Epidermal melanocyte (primary cell): ENCODE data around the gene ADGRD1.

Experiments
- DNase-seq: peaks from one replicate; pipeline ENCODE4 v3.0.0; 2011; ENCODE audit warnings: low spot score; ENCODE audit not compliant: insufficient read length

The ADGRD1 gene

DNA sequence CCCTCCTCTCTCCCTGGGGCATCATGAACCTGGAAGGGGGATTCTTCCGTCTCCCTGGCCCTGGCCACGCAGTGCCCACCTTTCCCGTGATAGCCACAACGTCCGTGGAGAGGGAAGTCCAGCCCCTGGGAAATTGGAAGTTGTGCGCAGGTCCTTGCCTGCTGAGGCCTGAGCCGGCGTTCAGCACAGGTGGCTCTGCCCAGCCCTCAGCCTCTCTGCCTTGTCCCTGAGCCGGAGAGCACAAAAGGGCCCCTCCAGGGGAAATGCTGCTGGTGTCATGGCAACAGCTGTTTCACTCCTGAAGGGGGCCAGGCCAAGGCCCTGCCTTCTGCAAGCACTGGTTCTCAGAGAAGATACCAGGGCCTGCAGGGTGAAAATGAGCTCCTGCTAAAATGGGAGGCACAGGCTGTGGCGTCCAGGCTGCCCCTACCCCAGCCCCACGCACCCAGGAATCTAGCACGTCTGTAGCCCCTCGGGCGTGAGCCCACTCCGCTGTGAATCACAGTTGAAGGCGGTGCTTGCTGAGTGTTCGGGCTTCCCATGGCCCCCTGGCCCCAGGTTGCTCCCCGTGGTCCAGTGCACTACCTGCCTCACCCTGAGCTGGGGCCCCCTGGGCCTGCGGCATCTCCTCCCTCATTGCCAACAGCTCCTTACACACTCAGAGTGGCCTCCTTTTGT is 149.4 kb downstream of the ADGRD1 start:
- DNase-seq = no peak

DNA sequence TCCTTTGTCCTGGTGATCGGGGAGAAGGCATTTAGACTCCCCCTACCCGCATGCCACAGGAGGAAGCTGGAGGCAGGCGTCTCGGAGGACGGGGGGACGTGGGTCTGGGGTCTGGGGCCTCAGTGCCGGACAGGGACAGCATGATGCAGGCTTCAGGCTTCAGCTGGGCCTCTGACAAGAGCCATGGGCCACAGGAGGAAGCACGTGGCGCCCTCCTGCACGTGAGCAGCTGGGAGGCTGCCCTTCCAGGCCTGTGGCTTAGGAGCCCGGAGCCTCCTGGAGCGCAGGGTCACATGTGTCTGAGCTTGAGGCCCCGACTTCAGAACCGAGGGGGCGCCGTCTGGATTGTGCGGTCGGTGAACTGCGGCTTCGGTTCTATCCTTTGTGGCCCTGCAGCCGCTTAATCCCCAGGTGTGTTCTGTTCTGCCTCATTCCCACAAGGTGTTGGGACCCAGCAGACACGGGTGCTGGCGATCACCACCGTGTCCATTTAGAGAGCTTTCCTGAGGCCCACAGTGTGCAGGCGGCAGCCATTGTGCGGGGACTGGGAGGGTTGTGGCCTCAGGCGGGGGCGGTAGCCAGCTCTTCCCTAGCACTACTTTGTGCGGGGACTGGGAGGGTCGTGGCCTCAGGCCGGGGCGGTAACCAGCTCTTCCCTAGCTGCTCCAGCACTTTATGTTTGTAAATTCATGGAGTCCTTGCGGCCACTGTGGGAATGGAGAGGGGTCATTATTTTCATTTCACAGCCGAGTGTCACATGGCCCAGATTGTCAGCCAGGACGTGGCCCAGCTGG is 150.2 kb downstream of the ADGRD1 start:
- no peak for DNase-seq

GRCh38 chr12:131104463-131105350 is 151.0 kb downstream of the ADGRD1 start:
- peak; percentile 48 for DNase-seq

GRCh38 chr12:131105351-131105735 is 151.6 kb downstream of the ADGRD1 start:
- DNase-seq = no peak

- DNase-seq = no peak
Observed at GRCh38 chr12:131105736-131106348, 152.1 kb downstream of the ADGRD1 start.

DNA sequence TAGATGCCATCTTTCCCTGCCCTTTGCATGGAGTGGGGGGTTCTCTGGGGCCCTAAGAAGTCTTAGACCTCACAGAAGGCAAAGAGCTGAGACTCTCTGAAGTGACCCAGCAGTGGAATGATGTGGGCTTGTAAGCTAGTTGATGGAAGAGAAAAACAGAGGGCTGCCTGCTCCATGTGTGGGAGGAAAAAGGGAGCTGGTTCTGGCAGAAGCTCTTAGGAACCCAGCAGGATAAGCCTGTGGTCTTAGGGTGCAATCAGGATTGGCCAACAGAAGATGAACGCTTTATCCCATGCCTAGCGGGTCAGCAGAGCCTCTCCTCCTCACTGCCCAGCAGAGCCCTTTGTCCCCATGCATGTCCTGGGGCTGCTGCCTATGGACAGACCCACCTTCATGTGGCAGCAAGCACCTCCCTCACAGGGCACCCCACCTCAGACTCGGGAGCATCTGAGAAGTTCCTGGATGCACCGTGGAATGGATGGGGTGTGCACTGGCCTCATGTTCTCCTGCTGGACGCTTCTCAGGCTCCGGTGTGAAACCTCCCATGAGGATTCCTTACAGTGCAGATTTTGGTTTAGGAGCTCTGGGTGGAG is 152.7 kb downstream of the ADGRD1 start:
- no peak for DNase-seq

DNA sequence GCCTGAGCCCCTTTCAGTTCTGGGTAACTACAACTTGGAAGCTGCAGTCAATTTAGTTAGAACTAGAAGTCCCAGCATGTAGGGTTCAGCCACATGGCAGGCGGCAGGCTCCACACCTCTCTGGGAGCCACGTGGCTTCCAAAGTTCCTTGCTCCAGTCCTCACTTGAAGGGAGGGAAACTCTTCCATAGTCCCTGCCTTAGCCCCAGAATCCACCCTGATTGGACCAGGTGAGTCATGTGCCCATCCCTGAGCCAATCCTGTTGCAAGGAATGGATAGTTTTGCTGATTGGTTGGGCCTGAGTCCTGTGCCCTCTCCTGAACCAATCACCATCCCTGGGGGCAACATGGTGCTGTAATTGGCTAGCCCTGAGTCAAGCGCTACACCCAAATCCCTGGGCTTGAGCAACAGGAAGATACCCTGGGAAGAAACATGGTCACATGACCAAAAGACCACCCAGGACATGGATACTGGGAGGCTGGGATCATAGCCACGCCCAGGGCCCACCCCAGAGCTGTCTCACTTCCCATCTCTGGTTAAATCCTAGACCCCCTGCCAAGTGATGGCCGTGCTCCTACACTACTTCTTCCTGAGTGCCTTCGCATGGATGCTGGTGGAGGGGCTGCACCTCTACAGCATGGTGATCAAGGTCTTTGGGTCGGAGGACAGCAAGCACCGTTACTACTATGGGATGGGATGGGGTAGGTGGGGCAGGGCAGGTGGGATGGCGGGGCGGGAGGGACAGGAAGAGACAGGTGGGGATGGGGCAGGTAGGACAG is 154.7 kb downstream of the ADGRD1 start:
- no peak for DNase-seq

DNA sequence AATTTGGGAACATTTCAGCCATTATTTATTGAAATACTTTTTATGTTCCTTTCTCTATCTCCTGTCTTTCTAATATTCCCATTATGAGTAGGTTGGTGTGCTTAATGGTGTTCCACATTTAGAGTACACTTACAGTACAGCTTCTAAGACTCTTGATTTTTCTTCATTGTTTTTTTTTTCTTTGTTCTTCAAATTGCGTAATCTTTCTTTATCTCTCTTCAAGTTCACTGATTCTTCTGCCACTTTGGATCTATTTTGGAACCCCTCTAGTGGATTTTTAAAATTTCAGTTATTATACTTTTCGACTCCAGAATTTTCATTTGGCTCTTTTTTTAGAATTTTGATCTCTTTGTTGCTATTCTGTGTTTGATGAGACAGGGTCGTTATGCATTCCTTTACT is 157.7 kb downstream of the ADGRD1 start:
- no peak for DNase-seq

GRCh38 chr12:131112021-131112420 is 158.3 kb downstream of the ADGRD1 start:
- DNase-seq = no peak

DNA sequence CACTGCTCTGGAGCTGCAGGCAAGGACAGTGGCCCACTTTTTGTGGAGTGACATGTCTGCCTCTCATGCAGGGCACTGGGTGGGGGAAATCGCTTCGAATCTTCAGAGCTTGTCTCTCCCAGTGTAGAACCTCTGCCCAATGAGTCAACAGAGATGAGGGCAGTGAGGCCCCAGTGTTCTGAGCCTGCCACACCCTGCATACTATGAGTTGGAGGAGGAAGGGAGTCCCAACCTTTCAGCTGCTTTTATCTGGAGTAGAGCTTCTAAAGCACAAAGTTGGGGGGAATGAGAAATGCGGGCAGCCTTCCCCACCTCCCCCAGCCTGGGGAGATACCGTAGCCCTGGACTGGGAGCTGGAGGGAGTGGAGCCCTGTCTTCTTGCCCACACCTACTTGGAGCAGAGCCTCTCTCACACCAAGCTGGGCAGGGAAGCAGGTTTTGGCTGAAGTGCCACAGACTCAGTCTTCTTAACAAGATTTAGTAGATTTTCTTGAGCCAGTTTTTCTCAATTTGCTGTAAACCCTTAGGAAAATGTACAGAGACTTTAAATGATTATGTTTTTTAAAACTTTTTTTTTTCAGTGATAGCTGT is 159.1 kb downstream of the ADGRD1 start:
- no peak for DNase-seq

- DNase-seq = no peak
Observed at GRCh38 chr12:131113568-131114270, 160.0 kb downstream of the ADGRD1 start.

DNA sequence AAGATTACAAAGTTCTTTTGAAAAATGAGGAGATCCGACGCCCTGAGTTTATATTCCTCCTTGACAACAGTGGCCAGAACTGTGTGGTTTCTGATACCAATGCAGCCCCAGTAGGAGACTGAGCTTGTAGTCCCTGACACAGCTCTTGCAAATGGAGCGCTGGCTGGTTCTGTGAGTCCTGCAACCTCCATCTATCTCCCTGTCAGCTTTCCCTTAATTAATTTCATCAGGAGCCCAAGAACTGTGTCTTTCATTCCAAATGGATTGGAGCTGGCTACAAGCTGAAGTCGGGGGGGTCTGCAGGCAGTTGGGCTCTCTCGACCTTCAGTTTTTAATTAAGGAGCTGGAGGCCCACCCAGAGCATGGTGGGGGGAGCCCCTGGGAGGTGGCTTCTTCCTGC is 160.6 kb downstream of the ADGRD1 start:
- no peak for DNase-seq

DNA sequence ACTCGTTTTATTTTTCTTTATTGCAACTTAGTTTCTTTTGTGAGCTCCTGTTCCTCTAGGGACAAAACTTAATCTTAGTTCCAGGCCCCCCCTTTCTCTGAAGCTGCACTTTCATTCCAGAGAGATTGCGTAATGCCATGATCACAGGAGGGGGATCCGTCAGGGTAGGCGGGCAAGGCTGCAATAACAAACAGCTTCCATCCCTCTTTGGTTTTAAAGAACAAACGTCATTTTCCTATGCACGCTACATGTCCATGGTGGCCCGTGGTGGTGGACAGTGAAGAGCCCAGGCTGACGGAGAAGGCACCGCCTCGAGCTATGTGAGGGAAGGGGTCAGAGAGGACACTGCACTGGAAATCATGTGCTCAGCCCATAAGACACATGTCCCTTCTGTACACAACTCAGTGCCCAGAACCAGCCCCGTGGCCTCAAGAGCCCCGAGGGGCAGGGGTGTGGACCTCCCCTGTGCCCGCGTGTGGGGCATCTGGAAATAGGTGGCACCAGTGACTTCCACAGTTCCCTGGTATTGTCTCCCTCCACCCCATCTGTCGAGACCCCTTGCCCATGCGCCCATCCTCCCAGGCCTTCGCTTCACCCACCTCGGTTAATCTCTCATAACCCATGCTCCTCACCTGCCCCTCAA is 161.4 kb downstream of the ADGRD1 start:
- no peak for DNase-seq

DNA sequence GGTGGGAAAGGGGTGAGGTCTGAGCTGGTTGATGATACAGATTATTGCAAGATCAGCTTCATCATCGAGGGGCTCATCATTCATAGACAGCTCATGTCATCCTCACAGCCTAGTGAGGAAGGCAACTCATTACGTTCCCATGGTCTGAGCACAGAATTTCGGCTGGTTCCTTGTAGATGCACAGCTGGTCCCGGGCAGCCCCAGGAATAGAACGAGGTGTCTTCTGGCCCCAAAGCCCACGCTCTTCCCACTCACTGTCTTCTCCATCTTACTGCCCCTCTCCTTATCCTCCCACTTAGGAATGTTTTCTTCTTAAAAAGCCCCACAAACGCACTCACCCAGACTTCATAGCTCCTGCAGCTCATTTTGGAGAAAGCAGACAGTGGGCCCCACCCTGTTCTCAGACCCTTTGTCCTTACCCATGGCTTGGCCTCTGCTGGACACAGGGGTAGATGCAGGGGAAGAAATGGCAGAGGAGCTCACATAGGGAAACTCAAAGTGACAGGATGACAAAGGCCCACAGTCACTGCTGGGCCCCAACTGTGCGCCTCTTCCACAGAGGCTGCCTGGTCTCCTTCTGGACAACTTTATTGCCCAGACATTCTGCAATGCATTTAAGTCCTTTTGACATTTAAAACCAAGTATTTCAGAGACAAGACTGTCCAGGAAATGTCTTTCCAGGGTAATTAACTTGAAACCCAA is 162.2 kb downstream of the ADGRD1 start:
- DNase-seq = no peak

- DNase-seq = no peak
Observed at GRCh38 chr12:131116468-131117117, 162.9 kb downstream of the ADGRD1 start.

- DNase-seq = no peak
Observed at GRCh38 chr12:131117438-131118245, 163.9 kb downstream of the ADGRD1 start.

- no peak for DNase-seq
Observed at GRCh38 chr12:131118371-131118770, 164.7 kb downstream of the ADGRD1 start.
